HG03521 (cell line): ENCODE results near the gene KCNJ12.
"Not testable (repeated sequence)": the region's sequence is repeated elsewhere in the genome, so short reads cannot be mapped to it uniquely, and the experiment has no call there.

Experiments
- ATAC-seq: cut with Tn5 transposase; IDR thresholded peaks from one replicate; pipeline ENCODE4 v1.9.1; 2021; ENCODE audit warnings: mild to moderate bottlenecking, moderate library complexity; ENCODE audit not compliant: unreplicated experiment

The KCNJ12 gene

DNA sequence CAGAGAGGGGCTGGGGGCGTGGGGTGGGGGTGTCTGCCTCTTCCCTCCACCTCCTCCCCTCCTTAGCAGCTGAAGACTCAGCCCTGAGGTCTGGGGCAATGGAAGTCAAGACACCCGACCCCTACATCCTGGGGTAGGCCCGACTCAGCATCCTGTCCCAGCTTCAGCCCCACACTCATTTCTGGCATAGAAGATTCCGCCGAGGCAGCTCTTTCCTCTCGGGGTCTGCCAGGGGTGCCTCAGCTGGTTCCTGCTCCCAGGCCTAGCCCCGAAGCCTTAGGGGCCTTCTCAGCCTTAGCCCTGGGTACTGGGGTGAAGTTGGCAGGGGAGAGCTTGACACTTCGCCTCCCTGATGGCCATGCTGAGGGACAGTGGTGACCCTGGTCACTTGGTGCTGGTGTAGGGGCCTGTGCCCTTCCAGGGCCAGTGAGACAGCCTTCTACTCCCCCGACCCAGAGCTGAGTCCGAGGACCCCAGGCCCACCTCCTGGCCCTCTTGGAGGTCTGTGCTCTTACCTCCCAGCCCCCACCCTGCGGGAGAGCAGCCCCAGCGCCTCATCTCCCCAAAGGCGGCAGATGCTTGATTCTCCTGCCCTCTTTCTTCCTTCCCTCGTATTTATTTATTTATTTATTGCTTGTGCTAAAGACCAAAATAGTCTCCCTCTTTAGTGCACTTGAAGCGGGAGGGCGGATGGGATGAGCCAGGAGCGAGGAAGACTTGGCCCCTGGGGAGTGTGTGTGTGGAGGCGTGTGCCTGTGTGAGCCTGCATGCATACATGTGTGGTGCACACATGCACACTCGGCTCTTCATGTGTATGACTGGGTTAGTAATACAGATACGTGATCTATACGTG is 42.5 kb downstream of the KCNJ12 start:
- ATAC-seq: no peak

DNA sequence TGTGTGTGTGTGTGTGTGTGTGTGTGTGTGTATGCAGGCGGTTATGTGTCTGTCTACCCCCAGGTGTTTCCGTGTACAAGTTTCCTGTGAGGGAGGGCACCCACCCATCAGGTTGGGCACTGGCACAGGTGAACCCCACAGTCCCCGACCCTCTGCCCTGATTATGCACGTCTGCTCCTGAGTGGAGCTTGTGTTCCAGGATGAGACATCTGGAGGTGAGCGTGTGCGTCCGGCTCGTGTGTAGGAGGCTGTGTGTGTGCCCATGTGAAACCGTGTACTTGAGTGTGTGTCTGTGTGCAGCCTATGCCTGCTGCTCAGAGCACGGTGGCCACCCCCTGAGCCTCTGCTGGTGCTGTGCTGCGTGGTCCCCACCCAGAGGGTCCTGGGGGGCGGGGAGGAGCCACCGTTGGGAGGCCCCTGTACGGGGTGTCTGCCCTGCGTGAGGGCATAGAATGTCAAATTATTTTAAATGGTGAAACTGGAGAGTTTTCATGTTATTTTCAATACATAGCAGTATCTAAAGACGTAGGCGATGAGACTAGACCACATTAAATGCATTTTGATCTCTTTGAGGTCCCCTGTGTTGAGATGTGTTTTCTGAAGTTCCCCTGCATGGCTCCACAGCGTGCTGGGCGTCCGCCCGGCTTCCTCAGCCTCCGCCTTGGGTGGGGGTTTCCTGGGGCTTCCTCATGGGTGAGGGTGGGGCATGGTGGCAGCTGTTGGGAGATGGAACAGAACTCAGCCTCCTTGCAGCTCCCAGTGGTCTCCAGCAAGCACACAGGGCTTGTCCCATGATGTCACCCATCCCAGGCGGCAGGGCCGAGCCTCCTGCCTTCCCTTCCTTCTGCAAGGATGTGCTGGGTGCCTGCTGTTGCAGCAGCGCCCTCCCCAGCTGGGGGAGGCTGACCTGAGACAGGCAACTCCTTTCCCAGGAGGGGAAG is 43.4 kb downstream of the KCNJ12 start:
- no peak for ATAC-seq

DNA sequence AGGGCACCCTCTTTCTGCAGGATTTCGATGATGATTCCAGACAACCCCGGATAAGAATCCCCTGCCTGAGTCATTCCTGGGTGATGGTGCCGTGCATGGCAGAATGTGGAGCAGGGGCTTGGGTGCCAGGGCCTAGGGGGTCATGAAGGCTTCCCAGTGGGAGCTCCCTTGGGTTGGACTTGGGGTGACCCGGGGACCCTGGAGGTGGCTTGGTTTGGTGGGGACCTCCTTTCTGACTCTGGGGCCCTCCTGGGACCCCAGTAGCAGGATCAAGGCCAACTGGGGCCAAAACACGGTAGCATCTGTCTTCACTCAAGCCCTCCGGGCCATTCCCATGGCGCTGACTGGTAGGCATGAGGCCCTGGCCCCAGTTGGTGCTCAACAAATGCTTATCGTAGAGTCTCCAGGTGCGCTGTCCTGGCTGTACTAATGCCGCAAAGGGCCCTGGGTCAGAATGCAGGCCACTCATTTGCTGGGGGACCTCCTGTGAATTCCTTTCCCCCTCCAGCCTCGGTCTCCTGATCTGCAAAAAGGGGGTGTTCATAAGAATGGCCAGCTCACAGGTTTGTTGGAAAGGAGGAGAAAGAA is 44.4 kb downstream of the KCNJ12 start:
- not testable (repeated sequence) for ATAC-seq

DNA sequence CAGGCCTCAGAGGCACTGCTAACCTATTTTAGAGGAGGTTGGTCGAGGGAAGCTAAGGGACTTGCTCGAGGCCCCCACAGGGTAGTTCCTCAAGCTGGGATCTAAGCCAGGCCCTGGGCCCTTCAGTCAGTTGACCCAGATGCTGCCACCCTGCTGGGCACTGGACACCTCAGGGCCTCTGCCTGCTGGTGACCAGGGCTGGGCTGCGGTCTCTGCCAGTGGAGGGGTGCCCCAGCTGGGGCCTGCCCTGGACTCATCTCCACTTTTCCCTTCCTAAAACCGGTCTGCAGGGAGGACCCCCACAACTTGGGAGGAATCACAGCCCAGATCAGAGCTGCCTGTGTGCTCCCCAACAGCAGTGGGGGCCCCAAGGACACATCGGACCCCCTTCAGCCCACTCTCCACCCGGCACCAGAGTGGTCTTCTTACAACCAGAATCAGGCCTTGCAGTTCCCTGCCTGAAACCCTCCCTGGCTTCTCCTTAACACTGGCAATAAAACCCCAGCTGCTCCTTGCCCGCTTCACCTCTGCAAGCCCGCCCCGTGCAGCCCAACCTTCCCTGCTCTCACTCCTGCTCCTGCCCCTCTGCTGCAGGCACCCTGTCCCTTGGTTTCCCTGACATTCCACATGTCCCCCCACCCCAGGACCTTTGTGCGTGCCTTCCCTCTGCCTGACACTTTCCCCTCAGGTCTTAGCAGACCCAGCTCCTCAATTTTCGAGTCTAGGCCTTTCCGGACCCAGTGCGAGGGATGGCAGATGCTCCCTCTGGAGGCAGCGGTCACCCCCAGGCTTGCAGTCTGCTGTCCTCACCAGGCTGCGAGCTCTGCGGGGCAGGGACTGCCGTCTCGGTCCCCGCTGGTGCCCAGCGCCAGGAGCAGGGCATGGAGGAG is 45.5 kb downstream of the KCNJ12 start:
- not testable (repeated sequence) for ATAC-seq

DNA sequence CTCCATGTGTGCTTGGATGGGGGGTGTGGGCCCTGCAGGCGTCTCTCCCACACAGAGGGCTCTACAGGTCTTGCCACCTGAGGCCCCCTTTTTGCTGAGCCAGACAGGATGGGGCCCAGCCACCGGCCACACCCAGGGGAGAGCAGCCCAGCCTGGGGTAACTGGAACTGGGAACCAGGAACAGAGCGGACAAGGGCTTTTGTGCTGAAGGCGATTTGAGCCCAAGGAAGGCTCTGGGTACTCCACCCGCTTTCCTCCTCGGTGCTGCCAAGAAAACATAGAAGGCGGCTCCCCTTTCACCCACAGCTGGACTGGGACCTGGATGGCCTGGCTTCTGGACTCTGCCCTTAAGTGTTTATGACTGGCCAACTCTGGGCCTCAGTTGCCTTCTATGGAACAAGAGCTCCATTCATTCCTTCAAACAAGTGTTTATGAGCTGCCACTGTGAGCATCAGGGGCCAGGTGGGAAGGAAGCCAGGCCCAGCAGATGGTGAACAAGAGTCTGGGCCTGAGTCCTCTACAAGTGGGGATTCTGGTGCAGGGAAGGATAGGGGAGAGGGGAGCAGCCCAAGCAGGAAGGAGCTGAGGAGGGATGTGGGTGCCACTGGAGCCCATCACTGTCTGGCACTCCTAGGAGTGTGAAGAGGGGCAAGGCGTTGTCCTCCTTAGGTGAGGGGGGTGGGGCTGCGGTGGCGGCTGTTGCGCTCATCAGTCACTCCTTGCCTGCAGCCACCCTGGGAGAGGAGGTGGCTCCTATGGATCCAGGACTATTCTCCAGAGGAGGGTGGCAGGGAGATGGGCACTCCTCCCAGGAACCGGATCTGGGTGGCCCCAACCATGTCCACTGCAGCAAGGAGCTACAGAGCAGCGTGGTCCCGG is 46.4 kb downstream of the KCNJ12 start:
- not testable (repeated sequence) for ATAC-seq

DNA sequence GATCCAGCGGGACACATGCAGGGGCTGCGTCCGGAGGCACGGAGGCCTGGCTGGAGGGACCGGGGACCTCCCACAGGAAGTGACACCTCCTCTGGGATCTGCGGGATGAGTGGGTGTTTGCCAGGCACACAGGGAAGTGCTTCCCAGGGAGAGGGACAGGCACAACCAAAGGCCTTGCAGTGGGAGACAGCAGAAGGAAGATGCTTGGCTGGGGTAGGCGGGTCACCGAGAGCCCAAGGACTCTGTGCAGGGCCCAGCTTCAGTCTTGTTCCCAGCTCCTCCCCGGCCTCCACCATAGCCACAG is 47.0 kb downstream of the KCNJ12 start:
- not testable (repeated sequence) for ATAC-seq

DNA sequence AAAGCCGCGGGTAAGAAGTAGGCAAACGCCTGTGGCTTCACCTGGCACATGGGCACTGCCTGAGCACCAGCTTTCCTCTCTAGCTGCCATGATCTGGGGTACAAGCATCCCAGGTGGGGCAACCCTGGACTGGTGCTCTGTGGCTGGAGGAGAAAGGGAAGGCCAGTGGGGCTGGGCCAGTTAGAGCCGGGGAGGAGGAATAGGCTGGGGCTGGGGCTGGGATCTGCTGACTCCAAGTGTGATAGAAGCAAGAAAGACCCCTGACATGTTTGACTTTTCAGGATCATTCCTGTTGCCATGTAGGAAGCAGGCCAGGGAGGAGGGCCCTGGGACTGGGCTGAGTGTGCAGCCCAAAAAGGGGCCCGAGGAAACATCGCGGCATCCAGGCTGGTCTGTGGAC is 48.5 kb downstream of the KCNJ12 start:
- ATAC-seq: not testable (repeated sequence)

DNA sequence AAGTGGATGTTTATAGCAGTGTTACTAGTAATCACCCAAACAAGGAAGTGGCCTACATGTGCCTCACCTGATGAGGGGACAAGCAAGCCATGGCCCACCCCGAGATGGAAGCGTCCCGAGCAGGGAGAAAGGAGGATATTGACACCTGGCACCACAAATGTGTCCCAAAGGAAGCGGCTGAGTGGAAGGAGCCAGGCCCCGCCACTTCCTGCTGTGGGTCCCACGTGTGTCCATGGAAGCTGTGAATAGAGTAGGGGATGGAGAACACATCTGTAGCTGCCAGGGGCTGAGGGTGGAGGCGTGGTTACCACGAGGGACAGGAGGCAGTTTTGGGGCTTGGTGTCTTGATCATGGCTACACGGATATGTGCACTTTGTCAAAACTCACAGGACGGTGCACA is 49.2 kb downstream of the KCNJ12 start:
- ATAC-seq: no peak

DNA sequence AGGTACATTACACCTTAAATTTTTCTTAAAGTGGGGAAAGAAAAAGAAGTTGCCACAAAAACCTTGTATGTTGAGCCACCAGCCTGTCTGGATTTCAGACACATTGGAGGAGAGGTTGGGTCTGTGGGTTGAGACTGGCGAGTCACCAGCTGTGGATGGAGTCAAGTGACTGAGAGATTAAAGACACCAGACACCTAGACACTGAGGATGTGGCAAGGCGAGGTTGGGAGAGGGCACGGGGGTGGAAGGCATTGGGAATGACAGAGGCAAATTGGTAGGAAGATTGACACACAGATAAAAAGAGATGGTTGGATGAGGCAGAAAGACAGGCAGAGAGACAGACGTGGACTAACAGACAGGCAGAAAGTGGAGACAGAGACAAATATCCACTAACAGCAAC is 49.6 kb downstream of the KCNJ12 start:
- no peak for ATAC-seq

DNA sequence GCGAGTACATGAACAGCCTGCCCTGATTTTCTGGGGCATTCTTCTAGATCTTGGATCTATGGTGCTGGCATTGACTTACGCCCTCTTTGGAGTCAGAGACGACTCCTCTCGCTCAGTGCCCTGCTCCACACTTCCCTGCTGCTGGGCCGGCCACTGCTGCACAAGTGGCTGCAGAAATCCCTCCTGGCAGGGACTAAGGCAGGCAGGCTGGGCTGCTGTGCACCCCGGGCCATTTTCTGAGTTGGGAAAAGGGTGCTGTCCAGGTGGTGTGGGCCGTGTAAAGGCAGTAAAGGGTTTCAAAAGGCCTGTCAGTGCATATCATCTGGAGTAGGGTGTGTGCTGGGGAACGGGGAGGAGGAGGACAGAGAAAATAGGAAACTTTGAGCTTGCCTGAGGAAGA is 50.1 kb downstream of the KCNJ12 start:
- ATAC-seq: not testable (repeated sequence)

DNA sequence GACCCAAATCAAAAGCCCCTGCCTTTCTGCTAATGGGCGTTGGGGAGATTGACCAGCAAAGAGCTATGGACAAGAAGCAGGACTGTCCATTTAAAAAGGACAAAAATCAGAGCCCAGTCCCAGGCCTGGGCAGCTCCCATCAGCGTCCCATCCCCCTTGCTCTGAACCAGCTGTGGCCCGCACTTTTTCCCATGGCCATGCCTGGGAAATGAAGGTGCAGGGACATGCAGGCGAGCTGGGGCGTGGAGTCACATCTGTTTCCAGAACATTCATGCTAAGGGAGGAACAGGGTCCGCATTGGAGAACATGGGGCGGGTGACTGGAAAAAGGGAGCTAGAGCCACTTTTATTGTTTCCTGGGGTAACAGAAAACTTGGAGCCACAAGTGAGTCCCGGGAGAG is 50.7 kb downstream of the KCNJ12 start:
- ATAC-seq: not testable (repeated sequence)

DNA sequence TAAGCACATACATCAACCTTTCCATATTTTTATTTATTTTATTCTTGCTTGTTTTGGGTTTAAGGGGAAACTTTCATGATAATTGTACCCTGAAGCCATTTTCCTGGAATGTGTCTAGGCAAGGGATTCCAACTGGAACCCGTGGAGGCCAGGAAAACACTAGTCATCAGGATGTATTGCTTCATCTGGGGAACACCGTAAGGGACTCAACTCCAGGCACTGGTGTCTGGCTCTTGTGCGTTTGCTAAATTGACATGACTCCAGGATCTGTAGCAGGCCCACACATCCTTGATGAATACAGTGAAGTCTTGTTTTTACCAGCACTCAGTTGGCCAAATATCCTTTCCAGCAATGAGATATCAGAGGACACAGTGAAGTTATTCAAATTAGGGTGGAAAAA is 51.6 kb downstream of the KCNJ12 start:
- ATAC-seq: not testable (repeated sequence)

DNA sequence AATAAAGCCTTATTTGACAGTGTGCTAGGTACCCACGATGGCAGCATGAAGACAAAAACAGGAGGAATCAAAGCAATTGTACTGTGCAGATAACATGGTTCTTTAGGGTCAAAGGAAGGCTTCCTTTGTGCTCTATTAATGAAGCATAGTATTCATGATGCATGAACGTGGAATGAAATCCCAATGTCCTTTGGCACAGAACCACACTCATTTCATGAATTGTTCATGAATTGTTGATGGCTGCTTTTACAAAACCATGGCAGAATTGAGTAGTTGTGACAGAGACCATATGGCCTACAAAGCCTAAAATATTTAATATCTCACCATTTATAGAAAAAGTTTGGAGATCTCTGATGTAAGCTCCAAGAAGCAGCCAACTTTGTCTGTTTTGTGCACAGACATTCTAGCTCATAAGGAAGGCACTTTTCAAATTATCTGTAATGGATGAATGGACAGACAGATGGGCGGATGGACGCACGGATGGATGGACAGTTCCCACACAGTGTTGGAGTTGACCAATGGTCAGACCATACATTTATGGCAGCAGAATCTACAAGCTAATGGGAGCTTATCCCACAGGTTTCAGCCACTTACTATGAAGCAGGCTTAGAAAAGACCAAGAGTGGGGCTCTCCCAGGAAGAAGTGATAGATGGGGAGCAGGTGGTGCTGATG is 52.7 kb downstream of the KCNJ12 start:
- not testable (repeated sequence) for ATAC-seq

DNA sequence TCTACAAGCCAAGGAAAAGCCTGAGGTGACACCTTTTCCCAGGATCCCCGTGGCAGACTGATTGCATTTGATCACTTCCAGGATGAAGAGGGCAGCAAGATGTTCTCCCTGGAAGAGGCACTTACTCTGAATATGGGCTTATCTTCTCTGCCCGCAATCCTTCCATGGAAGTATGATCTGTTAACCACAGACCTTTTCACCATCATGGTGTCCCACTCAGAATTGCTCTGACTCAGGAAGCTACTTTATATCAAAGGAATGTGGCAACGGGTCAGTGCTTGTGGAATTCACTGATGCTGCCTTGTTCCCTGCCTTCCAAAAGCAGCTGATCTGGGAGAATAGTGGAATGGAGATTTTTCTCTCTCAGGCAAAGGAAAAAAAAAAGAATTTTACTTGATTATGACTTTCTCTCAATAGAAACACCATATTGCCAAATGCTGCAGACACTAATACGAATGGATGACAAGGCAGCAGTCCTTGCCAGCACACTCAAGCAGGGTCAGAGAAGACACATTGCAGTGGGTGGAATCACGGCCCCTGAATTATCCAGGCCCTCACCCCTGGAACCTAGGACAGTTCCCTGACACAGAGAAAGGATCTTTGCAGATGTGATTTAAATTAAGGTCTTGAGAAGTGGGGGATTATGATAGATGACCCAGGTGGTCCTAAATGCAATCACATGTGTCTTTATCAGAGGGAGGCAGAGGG is 53.9 kb downstream of the KCNJ12 start:
- ATAC-seq: not testable (repeated sequence)

DNA sequence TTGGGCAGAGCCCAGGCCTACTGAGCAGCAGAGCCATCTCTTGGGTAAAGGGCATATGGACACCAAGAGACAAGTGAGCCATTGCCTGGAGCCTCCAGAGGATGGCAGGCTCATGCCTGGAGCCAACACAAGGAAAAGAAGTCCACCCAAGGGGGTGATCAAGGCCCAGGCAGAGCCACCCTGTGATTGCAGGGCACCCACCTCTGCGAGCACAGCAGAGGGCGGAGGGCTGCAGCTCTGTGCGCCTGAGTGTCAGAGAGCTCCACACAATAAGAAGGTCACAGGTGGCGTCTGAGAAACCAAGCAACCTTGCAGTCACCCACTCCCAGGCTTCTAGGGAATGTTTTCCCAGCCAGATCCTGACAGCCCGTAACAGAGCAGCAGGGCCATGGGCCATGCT is 57.8 kb downstream of the KCNJ12 start:
- not testable (repeated sequence) for ATAC-seq

DNA sequence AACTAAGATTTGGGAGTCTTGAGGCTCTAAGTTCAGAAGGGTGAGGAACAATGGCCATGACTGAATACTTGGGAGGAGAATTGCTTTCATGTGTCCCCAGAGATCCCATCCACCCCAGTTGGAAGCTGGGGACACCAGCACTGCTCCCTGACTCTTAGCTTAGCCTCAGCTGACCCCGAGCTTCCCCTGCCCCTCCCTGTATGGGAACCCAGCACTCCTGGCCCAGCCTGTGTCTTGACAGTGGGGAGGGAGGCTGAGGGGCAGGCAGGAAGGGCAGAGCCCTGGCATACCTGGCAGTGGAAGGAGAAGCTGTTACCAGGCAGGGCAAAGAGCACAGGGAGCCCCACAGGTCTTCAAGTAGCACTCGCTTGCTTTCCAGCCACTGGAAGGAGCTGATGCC is 58.8 kb downstream of the KCNJ12 start:
- not testable (repeated sequence) for ATAC-seq

DNA sequence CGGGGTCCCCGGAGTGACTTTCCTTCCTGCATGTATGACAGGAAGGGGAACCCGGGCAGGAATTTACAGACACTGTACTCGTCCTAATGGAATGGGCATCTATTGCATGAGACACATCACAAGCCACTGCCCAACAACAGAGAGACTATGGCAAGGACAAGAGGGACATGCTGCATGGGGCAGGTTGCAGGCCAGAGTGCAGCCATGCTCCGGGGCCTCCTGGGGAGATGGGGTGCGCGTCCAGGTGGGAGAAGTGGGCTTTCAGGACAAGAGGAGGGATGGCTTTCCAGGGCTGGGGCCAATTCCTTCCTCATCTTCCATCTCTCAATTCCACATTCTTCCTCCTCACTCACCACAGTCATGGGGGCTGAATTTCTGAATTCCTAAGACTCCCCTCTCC is 60.3 kb downstream of the KCNJ12 start:
- ATAC-seq: not testable (repeated sequence)
